ENCODE results near the gene DACH1. TPM values are rescaled to one million over a fixed set of nuclear protein-coding genes. Genes with fewer than 3 reads are reported as not detected.

Gene DACH1
- total RNA-seq, 2 experiments from 2014 or later = 0.71 to 0.89 TPM

DNA sequence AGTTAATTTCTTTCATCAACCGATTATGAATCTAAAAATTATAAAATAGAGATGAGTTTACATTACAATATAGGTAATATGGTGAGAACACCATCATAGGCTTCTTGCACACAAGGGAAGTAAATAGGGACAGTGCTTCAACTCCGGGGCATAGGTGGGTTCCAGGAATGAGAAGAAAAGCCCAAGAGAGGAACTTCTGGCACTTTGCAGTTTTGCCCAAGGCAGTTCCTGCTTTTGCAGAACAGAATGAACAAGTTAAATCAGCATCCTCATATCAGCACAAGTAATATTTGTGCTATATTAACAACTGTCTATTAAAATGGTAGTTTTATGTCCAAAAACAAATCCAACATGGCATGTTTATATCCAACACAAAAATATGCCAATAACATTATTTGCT lies 60.1 kb downstream of the DACH1 start:
- Histone ChIP-seq H3K4me3 (ENCODE audit: low read length) (no peak overlapping the region), H3K9me3 (ENCODE audit: control insufficient read depth in 1 of 2, insufficient read depth in 1 of 2, low read length in 2 of 2) (no peaks in the 10 kb centered on the region), H3K27me3 (ENCODE audit: control insufficient read depth in 1 of 2, insufficient read depth in 2 of 2, low read length in 2 of 2) (no peaks in the 10 kb centered on the region), H3K4me1 (ENCODE audit: insufficient read depth, low read length) (no peaks in the 10 kb centered on the region), H3K36me3 (ENCODE audit: insufficient read depth, low read length) (no peaks in the 10 kb centered on the region), H3K27ac (ENCODE audit: low read depth in 1 of 2, low read length in 2 of 2) (no peak overlapping the region)
- no peak for ATAC-seq (ENCODE audit: poor library complexity)
- no peaks in the 10 kb centered on the region for H3K4me1 Mint-ChIP-seq (ENCODE audit: low read depth)
- H3K27ac Mint-ChIP-seq = no peak overlapping the region
- H3K4me3 Mint-ChIP-seq = no peak overlapping the region
- TF ChIP-seq CTCF (IDR thresholded peaks at IDR 0.05) = no peak
- DNase-seq = no peak
- no peaks in the 10 kb centered on the region for H3K36me3 Mint-ChIP-seq (ENCODE audit: low read depth)
- ChIA-PET CTCF (interaction anchor here (0.6 kb wide), 1 partner anchor 1279 kb away, joined by 3 read pairs; no protein-coding TSS in a partner anchor), POLR2A (no interaction called here)
- intact Hi-C loops (cut with DNase I, micrococcal nuclease) = no loop called here
- H3K27me3 Mint-ChIP-seq = no peaks in the 10 kb centered on the region
- H3K9me3 Mint-ChIP-seq = no peaks in the 10 kb centered on the region

GRCh38 chr13:71803066-71803465 lies 63.9 kb downstream of the DACH1 start:
- CTCF ChIA-PET = no interaction called here
- H3K36me3 Mint-ChIP-seq (ENCODE audit: low read depth) = no peaks in the 10 kb centered on the region
- H3K4me3 ChIP-seq (ENCODE audit: low read length) = no peak overlapping the region

GRCh38 chr13:71801781-71802180 lies 65.2 kb downstream of the DACH1 start:
- H3K4me1 ChIP-seq (ENCODE audit: insufficient read depth, low read length) = no peaks in the 10 kb centered on the region
- Mint-ChIP-seq H3K36me3 (ENCODE audit: low read depth) (no peaks in the 10 kb centered on the region), H3K27ac (no peak overlapping the region), H3K9me3 (no peaks in the 10 kb centered on the region), H3K27me3 (no peaks in the 10 kb centered on the region), H3K4me3 (no peak overlapping the region), H3K4me1 (ENCODE audit: low read depth) (no peaks in the 10 kb centered on the region)
- H3K4me3 ChIP-seq (ENCODE audit: low read length) = no peak overlapping the region
- intact Hi-C loops (cut with DNase I, micrococcal nuclease) = no loop called here
- no peaks in the 10 kb centered on the region for H3K27me3 ChIP-seq (ENCODE audit: control insufficient read depth in 1 of 2, insufficient read depth in 2 of 2, low read length in 2 of 2)
- H3K27ac ChIP-seq (ENCODE audit: low read depth in 1 of 2, low read length in 2 of 2) = no peak overlapping the region
- no peak for TF ChIP-seq CTCF (IDR thresholded peaks at IDR 0.05)
- ATAC-seq (ENCODE audit: poor library complexity) = no peak
- no peak for DNase-seq
- POLR2A ChIA-PET = no interaction called here
- no peaks in the 10 kb centered on the region for H3K36me3 ChIP-seq (ENCODE audit: insufficient read depth, low read length)
- CTCF ChIA-PET = no interaction called here
- no peaks in the 10 kb centered on the region for H3K9me3 ChIP-seq (ENCODE audit: control insufficient read depth in 1 of 2, insufficient read depth in 1 of 2, low read length in 2 of 2)

More at GRCh38 chr13:71803066-71803465, 63.9 kb downstream of the DACH1 start:
- Mint-ChIP-seq H3K9me3 (no peaks in the 10 kb centered on the region), H3K27me3 (no peaks in the 10 kb centered on the region), H3K4me1 (ENCODE audit: low read depth) (no peaks in the 10 kb centered on the region), H3K4me3 (no peak overlapping the region), H3K27ac (no peak overlapping the region)
- Histone ChIP-seq H3K9me3 (ENCODE audit: control insufficient read depth in 1 of 2, insufficient read depth in 1 of 2, low read length in 2 of 2) (no peaks in the 10 kb centered on the region), H3K27ac (ENCODE audit: low read depth in 1 of 2, low read length in 2 of 2) (no peak overlapping the region), H3K4me1 (ENCODE audit: insufficient read depth, low read length) (no peaks in the 10 kb centered on the region), H3K36me3 (ENCODE audit: insufficient read depth, low read length) (no peaks in the 10 kb centered on the region), H3K27me3 (ENCODE audit: control insufficient read depth in 1 of 2, insufficient read depth in 2 of 2, low read length in 2 of 2) (no peaks in the 10 kb centered on the region)
- DNase-seq (no peak), ATAC-seq (ENCODE audit: poor library complexity) (no peak)
- TF ChIP-seq CTCF (IDR thresholded peaks at IDR 0.05) = no peak
- intact Hi-C loops (cut with DNase I, micrococcal nuclease) = no loop called here
- POLR2A ChIA-PET = no interaction called here

Measured in CD4-positive, alpha-beta T cell (primary cell).